PC-9 (cell line): Measurements from ENCODE around the gene SCGB3A2. TPM values are rescaled to one million over a fixed set of nuclear protein-coding genes. Genes with fewer than 3 reads are reported as not detected.

Source experiments
- BruUV-seq: library from RNA; stranded (reverse); fragments of 400-500 nt; replicated peaks from 2 replicates; lab custom pipeline; 2021; lab: Mats Ljungman, UMichigan
- CTCF ChIA-PET: fragments of 300-600 bp; sonication (Branson Sonifier 250); formaldehyde crosslinking; loops from one replicate; lab custom pipeline; 2022; ENCODE audit warnings: antibody characterized with exemption; lab: Charles Lee
- POLR2A ChIA-PET: fragments of 300-600 bp; sonication (Branson Sonifier 250); formaldehyde crosslinking; loops from one replicate; lab custom pipeline; 2022; ENCODE audit warnings: antibody characterized with exemption; ENCODE audit not compliant: unreplicated experiment; lab: Charles Lee
- DNase-seq, 2 experiments: peaks; one replicate each; pipeline versions ENCODE4 v3.0.0 to v3.0.0-alpha.2; 2015 to 2022; ENCODE audit warnings: mixed read lengths in 1 of 2
- H2AFZ ChIP-seq: fragments of 200-600 bp; sonication (generic); 2 replicates; pipeline ENCODE4 v1.8.1; 2017; ENCODE audit warnings: antibody characterized with exemption
- H3F3A ChIP-seq: fragments of 200-600 bp; sonication (generic); 2 replicates; pipeline ENCODE4 v1.8.1; 2017; ENCODE audit warnings: antibody characterized with exemption, mild to moderate bottlenecking, low read depth; ENCODE audit not compliant: insufficient read depth
- H3K27ac ChIP-seq: fragments of 200-600 bp; sonication (generic); 2 replicates; pipeline ENCODE4 v1.6.1; 2016; ENCODE audit warnings: mixed run types
- H3K27me3 ChIP-seq: fragments of 200-600 bp; sonication (generic); 2 replicates; pipeline ENCODE4 v1.6.1; 2016; ENCODE audit warnings: low read depth, mixed run types; ENCODE audit not compliant: insufficient read depth
- H3K36me3 ChIP-seq: fragments of 200-600 bp; sonication (generic); 2 replicates; pipeline ENCODE4 v1.6.1; 2016; ENCODE audit warnings: low read depth, mixed run types
- H3K4me1 ChIP-seq: fragments of 200-600 bp; sonication (generic); replicated peaks from 2 replicates; pipeline ENCODE4 v1.6.1; 2016; ENCODE audit warnings: mixed run types; ENCODE audit not compliant: insufficient read depth
- H3K4me2 ChIP-seq: fragments of 200-600 bp; sonication (generic); 2 replicates; pipeline ENCODE4 v1.6.1; 2017; ENCODE audit warnings: mixed run types
- H3K4me3 ChIP-seq: fragments of 200-600 bp; sonication (generic); 2 replicates; pipeline ENCODE4 v1.6.1; 2016; ENCODE audit warnings: mixed run types
- H3K79me2 ChIP-seq: fragments of 200-600 bp; sonication (generic); 2 replicates; pipeline ENCODE4 v1.6.1; 2017; ENCODE audit warnings: low read depth, mixed run types
- H3K9me2 ChIP-seq: fragments of 200-600 bp; sonication (generic); 2 replicates; pipeline ENCODE4 v1.8.1; 2017; ENCODE audit warnings: mild to moderate bottlenecking; ENCODE audit not compliant: insufficient read depth
- H3K9me3 ChIP-seq: fragments of 200-600 bp; sonication (generic); 2 replicates; pipeline ENCODE4 v1.8.1; 2016; ENCODE audit warnings: low read depth; ENCODE audit not compliant: insufficient read depth
- H4K20me1 ChIP-seq: fragments of 200-600 bp; sonication (generic); 2 replicates; pipeline ENCODE4 v1.8.1; 2017; ENCODE audit not compliant: insufficient read depth
- EZH2 ChIP-seq: fragments of 200-600 bp; sonication (generic); IDR thresholded peaks from 2 replicates; pipeline ENCODE4 v1.8.0; 2017; ENCODE audit warnings: antibody characterized with exemption, low read depth
- intact Hi-C: fragments of 100-400 bp; cut with micrococcal nuclease; formaldehyde crosslinking; loops from one replicate; pipeline ENCODE4 v1.10.0; 2022; ENCODE audit not compliant: unreplicated experiment
- total RNA-seq: library from RNA; stranded (reverse); gene quantifications from 2 replicates; pipeline ENCODE4 v1.2.3, GENCODE V29; 2021
- TF ChIP-seq, protein P1 (sequence below): fragments of 200-600 bp; sonication (generic); conservative IDR thresholded peaks from 2 replicates; pipeline ENCODE4 v1.6.1; 2017; ENCODE audit warnings: mixed run types, antibody characterized with exemption, mild to moderate bottlenecking, moderate library complexity

Gene SCGB3A2
- total RNA-seq, 1 experiment from 2014 or later: not detected

DNA sequence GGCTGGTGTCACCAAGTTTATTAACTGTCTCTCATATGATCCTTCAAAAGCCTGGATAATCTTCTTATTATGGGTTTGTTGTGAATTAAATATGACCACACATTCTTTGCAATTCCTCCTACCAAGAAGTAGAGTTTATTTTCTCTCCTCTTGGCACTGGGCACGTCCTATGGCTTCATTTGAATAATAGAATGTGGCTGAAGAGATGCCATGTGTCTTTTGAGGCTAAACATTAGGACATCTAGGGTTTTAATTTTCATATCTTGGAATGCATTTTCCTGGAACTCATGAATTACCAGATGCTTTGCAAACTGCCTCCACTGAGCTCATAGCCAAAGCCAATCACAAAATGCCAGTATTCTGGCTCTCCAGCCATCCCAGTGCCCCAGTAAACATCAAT lies 19.9 kb upstream of the SCGB3A2 start:
- Histone ChIP-seq H3K36me3 (no peaks in the 10 kb centered on the region), H3K27ac (no peak overlapping the region), H3K9me2 (no peaks in the 10 kb centered on the region), H3K4me3 (no peak overlapping the region), H3K4me1 (no peaks in the 10 kb centered on the region), H4K20me1 (no peaks in the 10 kb centered on the region), H2AFZ (no peak overlapping the region), H3K79me2 (no peaks in the 10 kb centered on the region), H3F3A (no peaks in the 10 kb centered on the region), H3K4me2 (no peak overlapping the region), H3K27me3 (no peaks in the 10 kb centered on the region), H3K9me3 (no peaks in the 10 kb centered on the region)
- ChIA-PET POLR2A (no interaction called here), CTCF (interaction anchor here (0.6 to 1.2 kb wide), 3 partner anchors 28 to 540 kb away, joined by 3 to 5 read pairs (median 3); no protein-coding TSS in a partner anchor)
- no TSS peak for BruUV-seq
- intact Hi-C loops: loop anchor here (5.0 kb wide), 3 partner anchors 259 to 319 kb away; no protein-coding TSS in a partner anchor
- no peak for TF ChIP-seq EZH2
- TF ChIP-seq, protein P1, sequence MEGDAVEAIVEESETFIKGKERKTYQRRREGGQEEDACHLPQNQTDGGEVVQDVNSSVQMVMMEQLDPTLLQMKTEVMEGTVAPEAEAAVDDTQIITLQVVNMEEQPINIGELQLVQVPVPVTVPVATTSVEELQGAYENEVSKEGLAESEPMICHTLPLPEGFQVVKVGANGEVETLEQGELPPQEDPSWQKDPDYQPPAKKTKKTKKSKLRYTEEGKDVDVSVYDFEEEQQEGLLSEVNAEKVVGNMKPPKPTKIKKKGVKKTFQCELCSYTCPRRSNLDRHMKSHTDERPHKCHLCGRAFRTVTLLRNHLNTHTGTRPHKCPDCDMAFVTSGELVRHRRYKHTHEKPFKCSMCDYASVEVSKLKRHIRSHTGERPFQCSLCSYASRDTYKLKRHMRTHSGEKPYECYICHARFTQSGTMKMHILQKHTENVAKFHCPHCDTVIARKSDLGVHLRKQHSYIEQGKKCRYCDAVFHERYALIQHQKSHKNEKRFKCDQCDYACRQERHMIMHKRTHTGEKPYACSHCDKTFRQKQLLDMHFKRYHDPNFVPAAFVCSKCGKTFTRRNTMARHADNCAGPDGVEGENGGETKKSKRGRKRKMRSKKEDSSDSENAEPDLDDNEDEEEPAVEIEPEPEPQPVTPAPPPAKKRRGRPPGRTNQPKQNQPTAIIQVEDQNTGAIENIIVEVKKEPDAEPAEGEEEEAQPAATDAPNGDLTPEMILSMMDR: no peak
- no peak for DNase-seq

DNA sequence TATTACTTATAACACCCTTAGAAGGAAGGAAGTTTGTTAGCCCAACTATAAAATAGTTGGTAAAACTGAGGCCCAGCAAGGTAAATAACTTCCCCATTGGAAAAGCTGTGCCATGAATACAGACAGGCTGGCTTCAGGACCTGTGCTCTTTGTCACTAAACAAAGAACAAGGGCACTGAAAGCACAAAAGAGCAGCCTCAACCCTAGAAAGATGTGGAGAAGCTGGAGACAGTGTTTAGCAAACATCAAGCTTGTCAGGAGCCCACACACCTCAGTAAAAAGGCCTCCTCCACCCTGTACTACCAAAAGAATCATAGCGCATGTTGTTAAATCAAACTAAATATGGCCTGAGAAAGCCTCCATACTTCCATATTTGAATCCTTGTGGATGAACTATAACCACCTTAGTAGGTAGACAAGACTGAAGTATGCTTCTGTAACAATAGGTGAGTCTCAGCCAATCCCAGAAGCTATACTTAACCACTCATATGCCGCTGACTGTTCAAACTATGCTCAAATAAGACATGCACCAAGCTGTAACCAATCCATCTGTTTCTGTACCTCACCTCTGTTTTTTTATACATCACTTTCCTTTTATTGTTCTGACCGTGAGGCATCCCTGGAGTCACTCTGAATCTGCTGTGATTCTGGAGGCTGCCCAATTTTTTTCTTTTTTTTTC lies 18.4 kb upstream of the SCGB3A2 start:
- CTCF ChIA-PET: interaction anchor here (1.5 kb wide), 1 partner anchor 27 kb away, joined by 5 read pairs; no protein-coding TSS in a partner anchor
- DNase-seq: no peak
- H3F3A ChIP-seq: no peaks in the 10 kb centered on the region
- no peak overlapping the region for H3K4me3 ChIP-seq
- H3K9me3 ChIP-seq: no peaks in the 10 kb centered on the region
- H2AFZ ChIP-seq: no peak overlapping the region
- no peaks in the 10 kb centered on the region for H4K20me1 ChIP-seq
- no peaks in the 10 kb centered on the region for H3K79me2 ChIP-seq
- no peaks in the 10 kb centered on the region for H3K27me3 ChIP-seq
- no TSS peak for BruUV-seq
- no peaks in the 10 kb centered on the region for H3K9me2 ChIP-seq
- TF ChIP-seq, protein P1: no peak
- TF ChIP-seq EZH2: no peak
- no peak overlapping the region for H3K27ac ChIP-seq
- no peak overlapping the region for H3K4me2 ChIP-seq
- no peaks in the 10 kb centered on the region for H3K4me1 ChIP-seq
- POLR2A ChIA-PET: no interaction called here
- intact Hi-C loops: loop anchor here (5.0 kb wide), 3 partner anchors 257 to 317 kb away; no protein-coding TSS in a partner anchor
- H3K36me3 ChIP-seq: no peaks in the 10 kb centered on the region

DNA sequence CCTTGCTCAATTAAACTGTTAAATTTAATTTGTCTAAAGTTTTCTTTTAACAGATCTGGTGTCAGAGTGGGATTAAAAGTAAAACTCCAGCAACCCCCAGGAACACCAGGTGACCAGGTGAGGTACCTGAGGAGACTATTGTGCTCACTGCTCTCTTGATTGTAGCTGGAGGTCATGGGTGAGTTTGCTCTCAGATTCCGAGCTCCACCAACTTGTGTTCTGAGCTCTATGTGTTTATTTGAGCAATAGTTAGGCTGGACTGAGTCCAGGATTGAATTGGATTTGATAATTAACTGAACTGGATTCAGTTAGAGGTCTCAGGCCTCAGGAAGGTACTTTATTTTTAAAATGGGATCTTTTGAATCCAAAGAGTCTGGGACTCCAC lies 17.9 kb upstream of the SCGB3A2 start:
- ChIA-PET CTCF (interaction anchor here (1.5 kb wide), 1 partner anchor 26 kb away, joined by 5 read pairs; no protein-coding TSS in a partner anchor), POLR2A (no interaction called here)
- H3K27me3 ChIP-seq: no peaks in the 10 kb centered on the region
- H4K20me1 ChIP-seq: no peaks in the 10 kb centered on the region
- H3K9me2 ChIP-seq: no peaks in the 10 kb centered on the region
- no peak overlapping the region for H3K4me3 ChIP-seq
- no peak overlapping the region for H3K4me2 ChIP-seq
- no peaks in the 10 kb centered on the region for H3K4me1 ChIP-seq
- no peak for DNase-seq
- no peak overlapping the region for H2AFZ ChIP-seq
- H3K9me3 ChIP-seq: no peaks in the 10 kb centered on the region
- intact Hi-C loops: no loop called here
- H3F3A ChIP-seq: no peaks in the 10 kb centered on the region
- H3K27ac ChIP-seq: no peak overlapping the region
- TF ChIP-seq, protein P1: no peak
- no peak for TF ChIP-seq EZH2
- no peaks in the 10 kb centered on the region for H3K36me3 ChIP-seq
- no peaks in the 10 kb centered on the region for H3K79me2 ChIP-seq
- BruUV-seq: no TSS peak
